Testis (tissue), 3 donors: ENCODE results near the gene TRIM9. TPM values are rescaled to one million over a fixed set of nuclear protein-coding genes. Genes with fewer than 3 reads are reported as not detected.

ENCODE experiments used
- DNase-seq: peaks from one replicate; pipeline ENCODE4 v3.0.0-alpha.2; 2019
- H3K27ac ChIP-seq, 2 donors: fragments of 200-600 bp; sonication (generic); one replicate each; pipeline ENCODE4 v1.5.1; 2019
- H3K27me3 ChIP-seq: fragments of 200-600 bp; sonication (generic); one replicate; pipeline ENCODE4 v1.5.1; 2019
- H3K36me3 ChIP-seq: fragments of 200-600 bp; sonication (generic); one replicate; pipeline ENCODE4 v1.5.1; 2017; ENCODE audit warnings: low read depth; ENCODE audit errors: missing control alignments
- H3K4me1 ChIP-seq: fragments of 200-600 bp; sonication (generic); one replicate; pipeline ENCODE4 v1.5.1; 2019
- H3K4me3 ChIP-seq, 2 donors: fragments of 200-600 bp; sonication (generic); one replicate each; pipeline ENCODE4 v1.5.1; 2017 to 2019
- H3K9me3 ChIP-seq: fragments of 200-600 bp; sonication (generic); one replicate; pipeline ENCODE4 v1.5.1; 2017
- POLR2A ChIP-seq: fragments of 450-650 bp; IDR thresholded peaks from one replicate; pipeline ENCODE4 v1.6.1; 2017; ENCODE audit warnings: antibody characterized with exemption, mild to moderate bottlenecking, moderate library complexity
- WGBS, 2 donors: methylation state at CpG; one replicate each; pipeline ENCODE4 v1.1.5; 2018; 5-methylcytosine and 5-hydroxymethylcytosine counted together
- intact Hi-C: fragments of 100-400 bp; cut with DNase I; formaldehyde crosslinking; loops from one replicate; pipeline ENCODE4 v1.15.1; 2023; ENCODE audit warnings: low total_unique reads
- polyA plus RNA-seq: library from polyadenylated mRNA; stranded (reverse); fragments of 350-450 nt; fragmentation: Illumina TruSeq; extraction: RNeasy Lipid Tissue Mini Kit (QIAGEN cat#74804); gene quantifications from one replicate; pipeline ENCODE4 v1.2.3, GENCODE V29; 2014; ENCODE audit warnings: low read depth, low replicate concordance; ENCODE audit not compliant: insufficient read depth
- total RNA-seq, 2 donors: library from RNA; depleted of rRNA; stranded (reverse); fragments of >200 nt; gene quantifications; one replicate each; pipeline ENCODE4 v1.2.3, GENCODE V29; 2016
- TF ChIP-seq, protein P1 (sequence below), 3 experiments: fragments of 450-650 bp in 2 of 3; fragments of 200-600 bp in 1 of 3; sonication (generic) in 1 of 3; IDR thresholded peaks; one replicate each; pipeline ENCODE4 v1.5.1; 2016 to 2019; ENCODE audit warnings: antibody characterized with exemption in 3 of 3, mild to moderate bottlenecking in 2 of 3, moderate library complexity in 1 of 3

The TRIM9 gene
- total and polyA plus RNA-seq, 3 donors from 2014 or later, result 2.1 to 8.5 (median 6.0) TPM

DNA sequence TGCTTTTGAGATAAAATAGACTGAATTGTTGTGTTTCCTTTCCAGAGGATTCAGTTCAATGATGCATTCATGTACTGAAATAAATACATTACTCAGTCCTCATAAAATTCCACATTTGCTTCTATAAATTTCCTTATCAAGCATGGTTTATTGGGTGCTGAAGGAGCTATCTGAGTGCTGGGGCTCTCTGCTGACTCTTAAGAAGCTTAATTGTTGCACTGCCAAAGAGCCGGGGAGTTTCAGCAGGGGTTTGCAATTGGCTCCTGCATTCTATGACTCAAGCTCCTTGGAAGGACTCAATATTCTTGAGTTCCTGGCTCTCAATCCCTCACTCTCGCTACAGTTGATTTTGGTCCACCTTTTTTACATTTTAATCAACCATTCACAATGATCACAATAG, 80.8 kb downstream of the TRIM9 start:
- peak; percentile 26 for DNase-seq
- Histone ChIP-seq H3K4me3 (no peak overlapping the region), H3K27ac (no peak overlapping the region), H3K27me3 (no peaks in the 10 kb centered on the region), H3K36me3 (no peaks in the 10 kb centered on the region), H3K4me1 (no peaks in the 10 kb centered on the region), H3K9me3 (no peaks in the 10 kb centered on the region)
- intact Hi-C loops, result no loop called here
- WGBS, 2 donors, result 51 to 67% methylated on average over 2 of the region's 2 CpGs
- no peak for TF ChIP-seq POLR2A
- TF ChIP-seq, protein P1, sequence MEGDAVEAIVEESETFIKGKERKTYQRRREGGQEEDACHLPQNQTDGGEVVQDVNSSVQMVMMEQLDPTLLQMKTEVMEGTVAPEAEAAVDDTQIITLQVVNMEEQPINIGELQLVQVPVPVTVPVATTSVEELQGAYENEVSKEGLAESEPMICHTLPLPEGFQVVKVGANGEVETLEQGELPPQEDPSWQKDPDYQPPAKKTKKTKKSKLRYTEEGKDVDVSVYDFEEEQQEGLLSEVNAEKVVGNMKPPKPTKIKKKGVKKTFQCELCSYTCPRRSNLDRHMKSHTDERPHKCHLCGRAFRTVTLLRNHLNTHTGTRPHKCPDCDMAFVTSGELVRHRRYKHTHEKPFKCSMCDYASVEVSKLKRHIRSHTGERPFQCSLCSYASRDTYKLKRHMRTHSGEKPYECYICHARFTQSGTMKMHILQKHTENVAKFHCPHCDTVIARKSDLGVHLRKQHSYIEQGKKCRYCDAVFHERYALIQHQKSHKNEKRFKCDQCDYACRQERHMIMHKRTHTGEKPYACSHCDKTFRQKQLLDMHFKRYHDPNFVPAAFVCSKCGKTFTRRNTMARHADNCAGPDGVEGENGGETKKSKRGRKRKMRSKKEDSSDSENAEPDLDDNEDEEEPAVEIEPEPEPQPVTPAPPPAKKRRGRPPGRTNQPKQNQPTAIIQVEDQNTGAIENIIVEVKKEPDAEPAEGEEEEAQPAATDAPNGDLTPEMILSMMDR (IDR thresholded peaks at IDR 0.05), result no peak

GRCh38 chr14:51012055-51012454, 82.8 kb downstream of the TRIM9 start:
- no peak for TF ChIP-seq POLR2A
- H3K9me3 ChIP-seq, result no peaks in the 10 kb centered on the region
- intact Hi-C loops, result no loop called here
- H3K27me3 ChIP-seq, result no peaks in the 10 kb centered on the region
- no peaks in the 10 kb centered on the region for H3K4me1 ChIP-seq
- WGBS, 2 donors, result 84 to 85% methylated on average over 3 of the region's 3 CpGs
- no peaks in the 10 kb centered on the region for H3K36me3 ChIP-seq
- no peak overlapping the region for H3K4me3 ChIP-seq
- no peak for DNase-seq
- H3K27ac ChIP-seq, result no peak overlapping the region

DNA sequence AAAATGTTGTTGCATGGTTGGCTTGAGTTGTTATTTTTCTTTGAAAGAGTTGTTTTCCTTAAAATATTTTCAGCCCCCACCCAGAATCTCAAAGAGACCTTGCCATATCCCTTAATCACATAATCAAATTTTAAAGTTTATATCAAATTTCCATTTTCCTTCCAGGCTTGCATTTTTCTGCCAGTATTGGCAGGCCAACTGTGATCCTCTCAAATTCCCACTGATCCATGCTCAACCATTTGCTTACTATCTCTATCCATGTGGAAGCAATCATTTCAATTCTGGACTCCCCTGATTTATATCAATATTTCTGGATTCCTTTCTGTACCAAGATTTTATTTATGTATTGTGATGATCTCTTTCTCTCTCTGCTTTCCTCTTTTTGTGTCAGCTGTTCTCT, 86.5 kb downstream of the TRIM9 start:
- no peak overlapping the region for H3K27ac ChIP-seq
- no peak for DNase-seq

GRCh38 chr14:51006781-51007211, 88.1 kb downstream of the TRIM9 start:
- Histone ChIP-seq H3K9me3 (no peaks in the 10 kb centered on the region), H3K4me1 (no peaks in the 10 kb centered on the region), H3K36me3 (no peaks in the 10 kb centered on the region), H3K27ac (no peak overlapping the region), H3K27me3 (no peaks in the 10 kb centered on the region), H3K4me3 (no peak overlapping the region)
- WGBS, 2 donors, result 74 to 85% methylated on average over 4 of the region's 4 CpGs
- DNase-seq, result no peak
- intact Hi-C loops, result no loop called here
- TF ChIP-seq POLR2A, result no peak

More for the DNA sequence above, 86.5 kb downstream of the TRIM9 start:
- H3K4me1 ChIP-seq, result no peaks in the 10 kb centered on the region
- no peak overlapping the region for H3K4me3 ChIP-seq
- intact Hi-C loops, result no loop called here
- no peak for TF ChIP-seq POLR2A
- TF ChIP-seq, protein P1 (IDR thresholded peaks at IDR 0.05), result no peak
- H3K36me3 ChIP-seq, result no peaks in the 10 kb centered on the region
- H3K9me3 ChIP-seq, result no peaks in the 10 kb centered on the region
- H3K27me3 ChIP-seq, result no peaks in the 10 kb centered on the region

DNA sequence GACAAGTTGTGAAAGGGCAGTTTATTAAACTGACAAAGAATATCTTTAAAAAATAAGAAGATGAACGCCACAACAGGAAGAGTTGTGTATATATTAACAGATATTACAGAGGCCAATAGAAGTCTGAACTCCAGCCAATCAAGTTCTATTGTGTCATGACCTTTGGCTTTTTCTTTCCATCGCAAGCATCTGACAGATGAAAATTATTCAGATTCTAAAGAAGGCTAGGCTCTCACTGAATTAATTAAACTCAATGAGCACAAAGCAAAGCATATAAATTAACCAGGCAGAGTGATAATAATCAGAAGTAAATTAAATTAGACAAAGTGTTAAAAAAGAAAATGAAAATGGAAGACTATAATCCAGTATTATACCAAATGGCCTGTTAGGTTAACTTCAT, 88.6 kb downstream of the TRIM9 start:
- H3K9me3 ChIP-seq, result no peaks in the 10 kb centered on the region
- intact Hi-C loops, result no loop called here
- H3K27me3 ChIP-seq, result no peaks in the 10 kb centered on the region
- H3K4me1 ChIP-seq, result no peaks in the 10 kb centered on the region
- no peak for DNase-seq
- no peak for TF ChIP-seq POLR2A
- TF ChIP-seq, protein P1 (IDR thresholded peaks at IDR 0.05), result no peak
- H3K27ac ChIP-seq, result no peak overlapping the region
- WGBS, 2 donors, result 88 to 91% methylated on average over 2 of the region's 2 CpGs
- no peaks in the 10 kb centered on the region for H3K36me3 ChIP-seq
- no peak overlapping the region for H3K4me3 ChIP-seq

DNA sequence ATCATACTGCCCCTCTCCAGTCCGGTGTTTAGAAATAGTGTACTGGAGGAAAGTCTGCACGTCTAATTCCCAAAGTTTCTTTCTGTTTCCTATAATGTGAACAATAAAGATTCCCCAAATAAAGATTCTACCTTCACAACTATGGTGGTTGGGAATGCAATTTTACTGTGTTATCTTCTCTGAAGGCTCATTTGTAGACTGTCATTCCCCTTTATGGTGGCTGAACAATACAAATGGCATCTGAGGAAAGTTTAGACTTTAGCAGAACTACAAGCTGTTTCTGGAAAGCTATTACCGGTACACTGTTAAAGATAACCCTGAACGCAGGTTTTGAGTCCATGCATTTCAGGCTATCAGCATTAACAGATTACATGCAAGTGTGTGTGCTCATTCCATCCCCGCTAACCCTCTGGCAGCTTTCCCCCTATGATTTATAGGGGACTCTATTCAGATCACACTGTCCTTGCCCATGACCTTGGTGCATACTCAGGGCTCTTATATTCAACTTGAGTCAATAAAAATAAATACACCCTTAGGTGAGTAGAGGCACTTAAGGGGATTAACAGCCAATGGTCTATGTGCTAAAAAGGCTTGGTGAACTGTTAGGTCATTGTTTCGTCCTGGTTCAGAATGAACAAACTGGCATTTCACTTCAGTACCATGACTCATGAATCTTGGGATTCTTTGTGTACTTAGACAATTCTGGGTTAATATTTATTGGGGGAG, 89.9 kb downstream of the TRIM9 start:
- WGBS, 2 donors, result 48 to 73% methylated on average over 6 of the region's 6 CpGs
- no peak overlapping the region for H3K4me3 ChIP-seq
- TF ChIP-seq, protein P1 (IDR thresholded peaks at IDR 0.05), result no peak
- H3K27me3 ChIP-seq, result no peaks in the 10 kb centered on the region
- intact Hi-C loops, result no loop called here
- no peak for DNase-seq
- no peak overlapping the region for H3K27ac ChIP-seq
- no peaks in the 10 kb centered on the region for H3K9me3 ChIP-seq
- H3K36me3 ChIP-seq, result no peaks in the 10 kb centered on the region
- H3K4me1 ChIP-seq, result no peaks in the 10 kb centered on the region
